Neural cell (in vitro differentiated cells): Measurements from ENCODE around the gene GNG4. TPM values are rescaled to one million over a fixed set of nuclear protein-coding genes. Genes with fewer than 3 reads are reported as not detected.

Source experiments
- polyA plus RNA-seq: library from polyadenylated mRNA; depleted of rRNA; stranded (reverse); fragments of >200 nt; gene quantifications from 2 replicates; pipeline ENCODE4 v1.2.3, GENCODE V29; 2014
- small RNA-seq, 3 experiments: library from RNA; depleted of rRNA; stranded (forward); fragments of <200 nt; gene quantifications; one replicate each; pipeline ENCODE3, GENCODE V24; 2012

The GNG4 gene
- polyA plus RNA-seq, 1 donor from 2014 or later = 63.2 TPM

Small RNA genes lying within 50 kb of the gene (small RNA-seq; reads per million reads assigned to genes)
- gene MTCO3P46 (0 reads per million in 3 experiments), gene MTND4LP21 (0 reads per million in 3 experiments)

Other genes starting within 250 kb of the GNG4 start
- 19.0 and 29.0 TPM in 2 replicates for gene B3GALNT2, start 145.3 kb downstream of the GNG4 start, polyA plus RNA-seq
- 23.4 and 31.5 TPM in 2 replicates for gene LYST, start 217.1 kb upstream of the GNG4 start, polyA plus RNA-seq